Measurements from ENCODE around the gene SLC35F1.
"Not testable (repeated sequence)": the region's sequence is repeated elsewhere in the genome, so short reads cannot be mapped to it uniquely, and the experiment has no call there.

The SLC35F1 gene

GRCh38 chr6:117989086-117989485 lies 82.0 kb downstream of the SLC35F1 start:
- DNase-seq: peak in 1 of 56 donors; percentile 4

- no peak for DNase-seq
Measured at GRCh38 chr6:117990151-117990550, 83.1 kb downstream of the SLC35F1 start.

DNA sequence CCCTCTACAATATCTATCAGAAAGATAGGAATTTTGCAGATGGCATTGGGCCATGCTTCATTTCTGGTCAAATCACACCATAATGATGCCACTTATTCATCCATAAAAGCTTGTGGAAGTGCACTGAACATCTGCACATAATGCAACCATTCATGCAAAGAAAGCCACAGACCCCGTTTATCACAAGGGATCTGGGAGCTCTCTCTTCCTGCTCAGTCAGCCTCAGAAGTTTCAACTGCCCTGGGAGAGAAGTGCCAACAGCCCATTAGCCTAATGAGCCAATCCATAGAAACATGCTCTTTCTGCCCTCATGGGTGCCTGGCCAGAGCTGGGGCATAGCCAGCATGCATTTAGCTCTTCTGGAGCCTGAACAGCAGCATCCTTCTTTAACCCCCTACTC lies 85.8 kb downstream of the SLC35F1 start:
- peak in 48 of 56 donors; percentile 5 to 79 (median 39) for DNase-seq

DNA sequence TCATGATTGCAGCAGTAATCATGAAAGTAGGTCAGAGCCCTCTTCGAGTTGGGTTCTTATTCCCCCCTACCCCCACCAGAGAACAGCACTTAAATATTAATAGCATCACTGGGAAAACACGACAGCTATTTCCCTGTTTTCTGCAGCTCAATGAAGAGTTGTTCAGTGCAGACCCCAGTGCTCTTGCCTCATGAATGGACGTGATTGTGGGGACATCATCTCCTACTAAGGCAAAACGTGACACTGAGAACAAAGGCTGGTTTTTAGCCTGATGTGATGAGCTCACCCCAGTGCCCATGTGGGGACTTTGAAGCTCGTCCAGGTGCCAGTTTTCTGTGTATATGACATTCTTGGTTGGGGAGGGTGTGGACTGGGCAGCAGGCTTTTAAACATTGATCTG lies 105.9 kb downstream of the SLC35F1 start:
- DNase-seq: peak in 48 of 56 donors; percentile 2 to 81 (median 33)

GRCh38 chr6:118016532-118016931 lies 109.5 kb downstream of the SLC35F1 start:
- DNase-seq: no peak

DNA sequence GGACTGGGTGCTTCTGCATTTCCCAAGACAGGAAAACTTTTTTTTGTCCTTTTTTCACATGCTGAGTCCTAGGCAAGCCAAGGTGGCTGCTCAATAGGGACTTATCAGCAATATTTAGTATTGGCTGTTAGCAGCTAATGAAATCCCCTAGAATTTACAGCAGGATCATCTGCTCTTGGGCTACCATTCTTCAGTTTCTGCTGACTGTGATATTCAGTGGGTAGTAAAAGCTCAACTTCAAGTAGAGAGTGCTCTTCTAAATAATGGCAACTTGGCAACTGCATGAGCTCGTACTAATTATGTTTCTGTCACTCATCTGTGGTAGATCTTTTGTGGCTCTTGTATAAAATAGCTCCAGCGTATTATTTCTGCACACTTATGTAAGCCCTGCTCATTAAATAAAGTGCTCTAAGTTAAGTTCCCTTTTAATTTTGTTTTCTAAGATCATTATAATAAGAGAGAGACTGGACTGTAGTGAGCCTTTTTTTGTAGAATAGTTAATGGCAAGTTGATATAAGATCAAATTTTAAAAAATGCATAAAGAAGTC lies 110.3 kb downstream of the SLC35F1 start:
- no peak for DNase-seq

GRCh38 chr6:118023771-118024170 lies 116.7 kb downstream of the SLC35F1 start:
- DNase-seq: no peak

- DNase-seq: no peak
Measured at GRCh38 chr6:118029967-118030366, 122.9 kb downstream of the SLC35F1 start.

DNA sequence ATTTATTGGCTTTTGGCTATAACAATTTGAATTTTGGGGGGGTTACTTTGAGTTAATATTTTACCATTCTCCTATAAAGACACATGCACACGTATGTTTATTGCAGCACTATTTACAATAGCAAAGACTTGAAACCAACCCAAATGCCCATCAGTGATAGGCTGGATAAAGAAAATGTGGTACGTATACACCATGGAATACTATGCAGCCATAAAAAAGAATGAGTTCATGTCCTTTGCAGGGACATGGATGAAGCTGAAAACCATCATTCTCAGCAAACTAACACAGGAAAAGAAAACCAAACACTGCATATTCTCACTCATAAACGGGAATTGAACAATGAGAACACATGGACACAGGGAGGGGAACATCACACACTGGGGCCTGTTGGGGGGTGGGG lies 130.4 kb downstream of the SLC35F1 start:
- not testable (repeated sequence) for DNase-seq

- DNase-seq: no peak
Measured at GRCh38 chr6:118042855-118043254, 135.8 kb downstream of the SLC35F1 start.

DNA sequence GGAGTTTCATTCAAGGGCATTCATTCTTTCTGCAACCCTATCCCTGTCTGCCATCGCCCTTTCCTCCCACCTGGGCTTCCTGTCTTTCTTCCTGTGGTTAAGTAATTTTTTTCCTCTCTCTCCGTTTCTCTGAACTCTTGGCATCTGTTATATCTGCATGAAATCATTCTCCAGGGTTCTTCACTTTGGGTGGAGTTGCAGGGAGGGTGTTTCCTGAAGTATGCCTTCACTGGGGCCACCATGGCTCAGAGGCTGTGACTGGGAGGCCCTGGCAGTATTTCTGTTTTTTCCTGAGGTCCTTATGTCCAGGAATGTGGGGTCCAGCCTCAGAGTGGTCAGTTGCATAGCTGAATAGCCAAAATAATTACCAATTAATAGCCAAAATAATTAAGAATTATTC lies 137.2 kb downstream of the SLC35F1 start:
- no peak for DNase-seq

DNA sequence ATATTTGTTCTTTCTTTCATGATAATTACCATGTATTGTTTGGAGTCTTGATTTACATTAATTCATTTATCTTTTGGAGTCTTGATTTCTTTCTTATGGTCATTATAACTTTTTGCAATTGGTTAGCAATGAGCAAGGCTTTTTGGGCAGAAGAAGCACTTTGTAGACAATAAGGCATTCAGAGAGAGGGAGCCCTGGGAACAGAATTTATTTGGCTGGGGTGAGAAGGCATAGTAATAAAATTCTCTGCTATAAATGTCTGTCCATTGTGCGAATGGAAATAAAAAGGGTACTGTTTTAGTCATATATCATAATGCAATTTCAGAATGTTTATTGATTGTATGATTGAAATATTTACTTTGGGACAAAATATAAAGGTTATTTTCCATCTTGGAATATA lies 147.0 kb downstream of the SLC35F1 start:
- DNase-seq: no peak

DNA sequence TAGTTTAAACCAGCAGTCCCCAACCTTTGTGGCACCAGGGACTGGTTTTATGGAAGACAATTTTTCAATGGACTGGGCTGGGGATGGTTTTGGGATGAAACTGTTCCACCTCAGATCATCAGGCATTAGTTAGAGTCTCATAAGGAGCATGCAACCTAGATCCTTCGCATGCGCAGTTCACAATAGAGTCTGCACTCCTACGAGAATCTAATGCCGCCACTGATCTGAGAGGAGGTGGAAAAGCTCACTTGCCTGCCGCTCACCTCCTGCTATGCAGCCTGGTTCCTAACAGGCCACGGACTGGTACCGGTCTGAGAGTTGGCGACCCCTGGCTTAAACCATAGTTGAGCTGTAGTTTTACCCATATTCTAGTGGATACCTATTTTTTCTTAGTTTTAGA lies 154.6 kb downstream of the SLC35F1 start:
- DNase-seq: peak in 2 of 56 donors; percentile 0 to 3

DNA sequence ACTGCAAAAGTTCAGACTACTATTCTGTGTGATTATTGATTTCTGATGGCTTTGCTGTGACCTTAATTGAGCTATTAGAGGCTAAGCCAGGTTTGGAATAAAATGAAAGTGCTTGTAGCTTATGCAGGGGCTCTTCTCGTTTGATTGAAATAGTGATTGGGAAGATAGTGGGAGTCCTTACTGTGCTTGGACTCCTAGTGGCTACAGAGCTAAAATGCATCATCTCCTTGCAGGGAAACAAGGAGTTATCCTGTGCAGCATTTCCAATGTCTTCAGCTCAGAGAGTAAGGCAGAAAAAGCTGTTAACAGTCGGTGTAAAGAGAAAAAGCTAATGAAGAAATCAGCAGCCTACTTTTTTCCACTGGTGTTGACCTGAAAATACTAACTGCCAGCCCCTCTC lies 173.5 kb downstream of the SLC35F1 start:
- no peak for DNase-seq

DNA sequence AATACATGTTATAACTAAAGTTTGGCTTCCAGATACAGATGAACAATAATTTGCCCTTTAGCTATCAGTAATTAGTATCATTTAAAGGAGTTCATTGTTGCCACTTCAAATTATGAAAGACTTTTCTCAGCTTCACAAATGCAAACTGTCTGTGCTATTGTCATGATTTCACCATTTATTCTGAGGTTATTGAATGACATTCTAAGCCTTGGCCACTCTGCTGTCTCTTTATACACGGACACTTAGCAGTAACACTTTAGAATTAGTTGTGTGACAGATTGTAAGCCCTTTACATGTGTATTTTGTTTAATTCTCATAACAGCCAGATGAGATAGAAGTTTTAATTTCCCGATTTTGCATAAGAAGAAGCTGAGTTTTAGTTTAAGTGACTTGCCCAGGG lies 176.6 kb downstream of the SLC35F1 start:
- DNase-seq: no peak

- DNase-seq: no peak
Measured at GRCh38 chr6:118085665-118086064, 178.6 kb downstream of the SLC35F1 start.

DNA sequence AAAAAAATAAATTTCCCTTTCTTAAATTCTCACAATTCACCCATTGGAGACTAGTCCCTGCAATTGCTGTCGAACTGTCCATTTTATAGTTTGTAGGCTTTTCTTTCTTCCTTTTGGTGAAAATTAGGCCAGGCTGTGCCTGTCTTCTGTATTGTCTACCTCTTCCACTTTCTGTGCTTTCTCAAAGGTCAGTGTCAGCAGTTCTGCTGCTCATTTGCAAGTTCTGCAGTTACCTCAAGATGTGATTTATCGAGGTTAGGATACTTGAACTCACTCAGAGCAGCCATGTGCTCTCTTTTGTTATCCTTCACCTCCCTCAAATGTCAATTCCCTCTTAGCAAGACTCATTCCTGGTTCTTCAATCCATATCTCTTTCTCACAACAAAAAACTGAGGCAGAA lies 179.1 kb downstream of the SLC35F1 start:
- DNase-seq: no peak

- DNase-seq: no peak
Measured at GRCh38 chr6:118092086-118092485, 185.0 kb downstream of the SLC35F1 start.

GRCh38 chr6:118097576-118097975 lies 190.5 kb downstream of the SLC35F1 start:
- no peak for DNase-seq

- DNase-seq: no peak
Measured at GRCh38 chr6:118100717-118101116, 193.7 kb downstream of the SLC35F1 start.

- DNase-seq: no peak
Measured at GRCh38 chr6:118101220-118101619, 194.2 kb downstream of the SLC35F1 start.

GRCh38 chr6:118101831-118102345 lies 194.8 kb downstream of the SLC35F1 start:
- DNase-seq: no peak

- no peak for DNase-seq
Measured at GRCh38 chr6:118102401-118102800, 195.3 kb downstream of the SLC35F1 start.
